Tibial nerve (tissue), 4 donors: ENCODE results near the gene ZNF879. TPM values are rescaled to one million over a fixed set of nuclear protein-coding genes. Genes with fewer than 3 reads are reported as not detected.

Source experiments
- DNase-seq, 2 donors: peaks; one replicate each; pipeline ENCODE4 v3.0.0-alpha.2; 2019; ENCODE audit warnings: low spot score in 2 of 2
- H3K27ac ChIP-seq, 4 donors: fragments of 200-600 bp; sonication (generic) in 3 of 4; one replicate each; pipeline ENCODE4 v1.5.1; 2017 to 2019; ENCODE audit warnings: mild to moderate bottlenecking in 1 of 4
- H3K27me3 ChIP-seq, 2 donors: fragments of 200-600 bp; sonication (generic) in 1 of 2; one replicate each; pipeline versions ENCODE4 v1.5.1 to v1.6.0; 2017 to 2019
- H3K36me3 ChIP-seq, 3 donors: fragments of 200-600 bp; sonication (generic); one replicate each; pipeline ENCODE4 v1.5.1; 2018 to 2019
- H3K4me1 ChIP-seq, 4 donors: fragments of 200-600 bp; sonication (generic) in 3 of 4; one replicate each; pipeline ENCODE4 v1.5.1; 2017 to 2019
- H3K4me3 ChIP-seq, 4 donors: fragments of 200-600 bp; sonication (generic) in 3 of 4; one replicate each; pipeline ENCODE4 v1.5.1; 2017 to 2019; ENCODE audit warnings: mild to moderate bottlenecking in 1 of 4, moderate library complexity in 1 of 4
- H3K9me3 ChIP-seq, 4 donors: fragments of 200-600 bp; sonication (generic) in 3 of 4; one replicate each; pipeline ENCODE4 v1.5.1; 2017 to 2019
- EP300 ChIP-seq, 2 donors: sonication (generic); formaldehyde crosslinking; IDR thresholded peaks; one replicate each; pipeline ENCODE4 v1.6.1; 2017; ENCODE audit warnings: antibody characterized with exemption in 2 of 2, mild to moderate bottlenecking in 1 of 2
- POLR2A ChIP-seq, 2 donors: fragments of 450-650 bp; IDR thresholded peaks; one replicate each; pipeline ENCODE4 v1.6.1; 2017; ENCODE audit warnings: antibody characterized with exemption in 2 of 2, mild to moderate bottlenecking in 2 of 2, moderate library complexity in 2 of 2
- WGBS, 2 donors: methylation state at CpG; one replicate each; pipeline ENCODE4 v1.1.5; 2018; 5-methylcytosine and 5-hydroxymethylcytosine counted together
- total RNA-seq, 4 donors: library from RNA; depleted of rRNA; stranded (reverse); fragments of >200 nt; gene quantifications; one replicate each; pipeline ENCODE4 v1.1.0, GENCODE V29; 2016
- TF ChIP-seq, protein P1 (sequence below), 5 experiments: fragments of 200-600 bp in 3 of 5; fragments of 450-650 bp in 2 of 5; sonication (generic) in 3 of 5; IDR thresholded peaks; one replicate each; pipeline ENCODE4 v1.5.1; 2016 to 2019; ENCODE audit warnings: antibody characterized with exemption in 5 of 5, mild to moderate bottlenecking in 3 of 5, moderate library complexity in 2 of 5

Gene ZNF879
- total RNA-seq, 4 donors from 2014 or later: 1.8 to 11.2 (median 4.5) TPM

DNA sequence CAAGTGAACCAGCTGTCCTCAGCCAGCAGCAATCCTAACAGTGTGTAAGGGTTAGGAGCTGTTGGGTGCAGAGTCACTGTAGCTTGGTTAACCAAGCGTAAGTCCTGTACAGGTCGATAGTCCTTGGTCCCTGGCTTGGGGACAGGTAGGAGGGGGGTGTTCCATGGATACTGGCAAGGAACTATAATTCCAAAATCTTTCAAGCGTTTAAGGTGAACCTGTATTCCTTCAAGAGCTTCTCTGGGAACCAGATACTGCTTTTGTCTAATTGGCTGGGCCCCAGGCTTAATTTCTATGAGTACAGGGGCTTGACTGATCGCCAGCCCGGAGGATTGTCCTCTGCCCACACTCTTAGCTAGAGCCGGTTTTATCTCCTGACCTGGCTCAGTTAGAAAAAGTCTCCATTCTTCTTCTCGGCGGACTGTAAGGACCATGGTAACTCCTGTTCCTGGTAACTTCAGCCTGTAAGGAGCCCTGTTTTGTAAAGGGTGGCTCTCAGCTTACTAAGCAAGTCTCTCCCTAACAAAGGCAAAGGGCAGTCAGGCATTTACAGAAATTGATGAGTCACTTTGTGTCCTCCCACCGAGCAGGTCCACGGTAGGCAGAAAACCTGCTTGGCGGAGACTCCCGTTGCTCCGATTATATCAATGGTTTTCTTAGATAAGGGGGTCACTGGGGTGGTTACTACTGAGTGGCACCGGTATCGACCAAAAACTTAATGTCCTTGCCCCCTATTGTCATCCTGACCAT, 30.6 kb downstream of the ZNF879 start:
- no peaks in the 10 kb centered on the region for H3K36me3 ChIP-seq
- TF ChIP-seq POLR2A (IDR thresholded peaks at IDR 0.05): no peak
- no peak for TF ChIP-seq EP300 (IDR thresholded peaks at IDR 0.05)
- TF ChIP-seq, protein P1, sequence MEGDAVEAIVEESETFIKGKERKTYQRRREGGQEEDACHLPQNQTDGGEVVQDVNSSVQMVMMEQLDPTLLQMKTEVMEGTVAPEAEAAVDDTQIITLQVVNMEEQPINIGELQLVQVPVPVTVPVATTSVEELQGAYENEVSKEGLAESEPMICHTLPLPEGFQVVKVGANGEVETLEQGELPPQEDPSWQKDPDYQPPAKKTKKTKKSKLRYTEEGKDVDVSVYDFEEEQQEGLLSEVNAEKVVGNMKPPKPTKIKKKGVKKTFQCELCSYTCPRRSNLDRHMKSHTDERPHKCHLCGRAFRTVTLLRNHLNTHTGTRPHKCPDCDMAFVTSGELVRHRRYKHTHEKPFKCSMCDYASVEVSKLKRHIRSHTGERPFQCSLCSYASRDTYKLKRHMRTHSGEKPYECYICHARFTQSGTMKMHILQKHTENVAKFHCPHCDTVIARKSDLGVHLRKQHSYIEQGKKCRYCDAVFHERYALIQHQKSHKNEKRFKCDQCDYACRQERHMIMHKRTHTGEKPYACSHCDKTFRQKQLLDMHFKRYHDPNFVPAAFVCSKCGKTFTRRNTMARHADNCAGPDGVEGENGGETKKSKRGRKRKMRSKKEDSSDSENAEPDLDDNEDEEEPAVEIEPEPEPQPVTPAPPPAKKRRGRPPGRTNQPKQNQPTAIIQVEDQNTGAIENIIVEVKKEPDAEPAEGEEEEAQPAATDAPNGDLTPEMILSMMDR (IDR thresholded peaks at IDR 0.05): no peak
- H3K9me3 ChIP-seq: peaks cover 0 to 31% (median 0%) of the 10 kb centered on the region in 4 donors
- no peaks in the 10 kb centered on the region for H3K4me1 ChIP-seq
- DNase-seq: no peak
- no peak overlapping the region for H3K27ac ChIP-seq
- no peaks in the 10 kb centered on the region for H3K27me3 ChIP-seq
- WGBS, 2 donors: 86 to 94% methylated on average over 15 of the region's 15 CpGs
- H3K4me3 ChIP-seq: no peak overlapping the region

DNA sequence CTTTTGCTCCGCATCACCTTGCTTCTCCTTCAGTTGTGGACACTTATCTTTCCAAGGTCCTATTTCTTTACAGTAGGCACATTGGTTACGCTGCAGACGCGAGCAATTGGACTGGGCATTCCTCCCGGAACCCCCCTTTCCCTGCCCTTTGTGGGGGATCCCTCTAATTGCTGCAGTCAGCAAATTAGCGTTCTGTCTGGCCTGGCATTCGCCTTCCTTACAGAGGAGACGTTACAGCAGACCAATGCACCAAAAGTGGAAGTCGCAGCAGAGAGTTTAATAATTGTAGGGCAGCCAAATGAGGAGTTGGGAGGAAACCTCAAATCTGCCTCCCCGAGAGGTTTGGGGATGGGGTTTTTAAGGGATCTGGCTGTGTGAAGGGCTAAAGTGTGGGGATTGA, 31.3 kb downstream of the ZNF879 start:
- DNase-seq: no peak
- Histone ChIP-seq H3K27ac (peak overlapping the region in 1 of 4 donors; percentile 41), H3K4me3 (no peak overlapping the region), H3K36me3 (no peaks in the 10 kb centered on the region), H3K4me1 (peaks cover 0 to 5% (median 0%) of the 10 kb centered on the region in 4 donors), H3K27me3 (no peaks in the 10 kb centered on the region), H3K9me3 (peaks cover 0 to 26% (median 0%) of the 10 kb centered on the region in 4 donors)
- TF ChIP-seq POLR2A (IDR thresholded peaks at IDR 0.05) (no peak), EP300 (IDR thresholded peaks at IDR 0.05) (no peak)
- TF ChIP-seq, protein P1 (IDR thresholded peaks at IDR 0.05): no peak
- WGBS, 2 donors: 88 to 89% methylated on average over 10 of the region's 10 CpGs

DNA sequence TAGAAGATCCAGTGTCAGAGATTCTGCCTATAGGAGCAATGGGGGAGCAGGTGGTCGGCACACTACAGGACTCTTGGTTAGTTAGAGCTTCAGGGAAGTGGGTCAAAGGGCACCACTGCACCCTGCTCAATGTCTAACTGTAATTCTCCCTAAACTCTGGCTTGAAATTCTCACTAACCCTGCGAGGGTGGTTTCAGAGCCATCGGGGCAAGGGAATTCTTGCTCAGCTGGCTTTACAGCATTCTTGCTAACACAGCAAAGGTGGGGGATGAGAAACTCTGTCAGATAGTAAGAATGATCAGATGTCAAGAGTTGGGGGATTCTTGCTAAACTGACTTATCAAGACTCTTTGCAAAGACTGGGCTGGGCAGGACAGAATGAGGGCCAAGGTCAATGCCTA, 31.8 kb downstream of the ZNF879 start:
- DNase-seq: no peak
- Histone ChIP-seq H3K27me3 (no peaks in the 10 kb centered on the region), H3K36me3 (no peaks in the 10 kb centered on the region), H3K4me1 (peaks cover 0 to 6% (median 0%) of the 10 kb centered on the region in 4 donors), H3K27ac (peak overlapping the region in 1 of 4 donors; percentile 41), H3K4me3 (no peak overlapping the region), H3K9me3 (peaks cover 0 to 21% (median 0%) of the 10 kb centered on the region in 4 donors)
- no peak for TF ChIP-seq POLR2A (IDR thresholded peaks at IDR 0.05)
- TF ChIP-seq, protein P1 (IDR thresholded peaks at IDR 0.05): no peak
- TF ChIP-seq EP300 (IDR thresholded peaks at IDR 0.05): no peak
- WGBS, 2 donors: 61 to 75% methylated on average over 3 of the region's 3 CpGs

DNA sequence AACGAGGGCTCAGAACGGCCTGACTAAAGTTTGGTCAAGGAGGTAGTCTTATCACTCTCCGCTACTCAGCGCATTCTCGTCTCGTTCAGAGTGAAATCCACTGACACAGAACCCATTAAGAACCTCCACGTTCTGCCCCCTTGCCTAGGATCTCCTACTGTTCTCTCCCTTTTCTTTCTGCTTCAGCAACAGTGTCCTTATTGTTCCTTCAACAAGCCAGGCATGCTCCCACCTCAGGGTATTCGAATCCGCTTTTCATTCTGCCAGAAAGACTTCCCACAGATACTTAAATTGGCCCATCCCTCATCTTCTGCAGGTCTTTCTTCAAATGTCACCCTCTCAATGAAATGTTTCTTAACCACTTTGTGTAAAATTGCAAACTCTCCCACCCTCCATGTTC, 32.2 kb downstream of the ZNF879 start:
- peaks cover 0 to 17% (median 0%) of the 10 kb centered on the region in 4 donors for H3K9me3 ChIP-seq
- no peaks in the 10 kb centered on the region for H3K27me3 ChIP-seq
- peak overlapping the region in 1 of 4 donors; percentile 41 for H3K27ac ChIP-seq
- peaks cover 0 to 7% (median under 1%) of the 10 kb centered on the region in 4 donors for H3K4me1 ChIP-seq
- H3K4me3 ChIP-seq: no peak overlapping the region
- 46 to 51% methylated on average over 9 of the region's 9 CpGs for WGBS, 2 donors
- H3K36me3 ChIP-seq: no peaks in the 10 kb centered on the region
- TF ChIP-seq POLR2A (IDR thresholded peaks at IDR 0.05): no peak
- TF ChIP-seq, protein P1 (IDR thresholded peaks at IDR 0.05): no peak
- TF ChIP-seq EP300 (IDR thresholded peaks at IDR 0.05): no peak
- DNase-seq: no peak
